Measurements from ENCODE around the gene MAML2. TPM values are rescaled to one million over a fixed set of nuclear protein-coding genes. Genes with fewer than 3 reads are reported as not detected.

Gene MAML2
- total and polyA plus RNA-seq, 9 of the 15 experiments (the other 6 are each of a cell fraction or from before 2014, with no cell fraction given) = 0.79 to 6.8 (median 4.8) TPM

DNA sequence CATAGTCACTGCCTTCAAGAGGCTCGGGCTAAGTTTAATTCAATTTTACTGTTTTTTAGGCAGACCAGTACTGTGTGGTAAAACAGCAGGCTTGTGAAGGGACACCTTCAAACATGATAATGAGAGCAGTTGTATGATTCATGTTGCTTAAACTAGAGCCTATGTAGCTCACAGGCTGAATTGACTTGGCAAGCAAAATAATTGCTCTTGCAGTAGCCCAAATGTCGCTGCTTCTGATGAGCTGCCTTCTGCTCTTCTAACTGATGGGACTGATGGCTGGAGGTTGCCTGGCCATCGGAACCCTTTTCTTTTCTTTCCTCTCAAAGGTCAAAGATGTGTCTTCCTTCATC, 137.6 kb downstream of the MAML2 start:
- TF ChIP-seq ZNF174 (CRISPR knock-in tag; IDR thresholded peaks at IDR 0.05) (no peak), CHD4 (IDR thresholded peaks at IDR 0.05; ENCODE audit: insufficient read depth, insufficient replicate concordance, low read depth, low read length, poor library complexity, severe bottlenecking) (no peak), KLF16 (IDR thresholded peaks at IDR 0.05) (no peak)
- TF ChIP-seq, protein P1, sequence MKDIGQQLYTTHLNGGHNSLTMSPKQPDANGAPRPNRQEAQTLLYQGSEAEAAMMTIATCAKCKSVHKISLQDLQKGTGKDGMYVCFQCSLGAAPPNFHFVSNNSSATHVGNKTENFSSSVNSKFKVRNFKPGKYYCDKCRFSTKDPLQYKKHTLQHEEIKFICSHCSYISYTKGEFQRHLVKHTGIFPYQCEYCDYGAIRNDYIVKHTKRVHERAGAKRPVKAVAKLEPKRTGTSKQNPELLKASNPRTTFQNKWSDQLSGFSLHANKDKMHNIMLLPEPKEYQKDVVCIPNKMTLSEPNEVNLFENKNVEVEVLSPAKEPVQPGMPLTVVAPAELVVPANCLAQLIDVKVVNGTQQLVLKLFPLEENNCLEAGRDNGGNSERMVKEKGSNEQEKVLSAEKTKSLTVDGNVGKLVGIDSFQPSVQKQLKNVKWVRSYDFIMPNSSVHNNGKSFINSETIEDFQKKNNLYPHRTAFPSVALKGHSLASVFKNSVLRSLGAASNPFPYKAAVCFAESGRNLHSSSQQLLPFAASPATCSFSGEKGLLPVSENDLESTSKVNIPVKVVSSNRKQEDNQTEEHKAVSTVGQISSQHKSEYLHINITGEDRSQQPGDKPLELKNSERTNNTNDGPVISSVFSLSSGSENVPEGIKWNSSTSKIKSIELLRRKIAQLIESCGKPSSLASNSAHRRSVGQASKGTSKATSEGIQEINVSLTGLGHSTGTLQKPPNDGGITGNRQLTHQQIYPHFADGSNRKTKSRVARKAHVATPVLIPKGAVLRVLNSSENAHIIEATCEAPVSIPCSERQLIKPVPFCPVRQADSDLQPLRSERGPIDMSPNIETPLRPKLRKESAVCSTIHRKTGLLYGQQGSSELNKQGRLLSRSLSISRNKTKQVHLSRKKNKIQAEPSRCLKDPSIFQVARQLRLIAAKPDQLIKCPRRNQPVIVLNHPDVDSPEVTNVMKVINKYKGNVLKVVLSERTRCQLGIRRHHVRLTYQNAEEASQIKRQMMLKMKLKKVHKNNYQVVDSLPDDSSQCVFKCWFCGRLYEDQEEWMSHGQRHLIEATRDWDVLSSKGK (CRISPR knock-in tag; IDR thresholded peaks at IDR 0.05) = no peak
- TF ChIP-seq, protein P2, sequence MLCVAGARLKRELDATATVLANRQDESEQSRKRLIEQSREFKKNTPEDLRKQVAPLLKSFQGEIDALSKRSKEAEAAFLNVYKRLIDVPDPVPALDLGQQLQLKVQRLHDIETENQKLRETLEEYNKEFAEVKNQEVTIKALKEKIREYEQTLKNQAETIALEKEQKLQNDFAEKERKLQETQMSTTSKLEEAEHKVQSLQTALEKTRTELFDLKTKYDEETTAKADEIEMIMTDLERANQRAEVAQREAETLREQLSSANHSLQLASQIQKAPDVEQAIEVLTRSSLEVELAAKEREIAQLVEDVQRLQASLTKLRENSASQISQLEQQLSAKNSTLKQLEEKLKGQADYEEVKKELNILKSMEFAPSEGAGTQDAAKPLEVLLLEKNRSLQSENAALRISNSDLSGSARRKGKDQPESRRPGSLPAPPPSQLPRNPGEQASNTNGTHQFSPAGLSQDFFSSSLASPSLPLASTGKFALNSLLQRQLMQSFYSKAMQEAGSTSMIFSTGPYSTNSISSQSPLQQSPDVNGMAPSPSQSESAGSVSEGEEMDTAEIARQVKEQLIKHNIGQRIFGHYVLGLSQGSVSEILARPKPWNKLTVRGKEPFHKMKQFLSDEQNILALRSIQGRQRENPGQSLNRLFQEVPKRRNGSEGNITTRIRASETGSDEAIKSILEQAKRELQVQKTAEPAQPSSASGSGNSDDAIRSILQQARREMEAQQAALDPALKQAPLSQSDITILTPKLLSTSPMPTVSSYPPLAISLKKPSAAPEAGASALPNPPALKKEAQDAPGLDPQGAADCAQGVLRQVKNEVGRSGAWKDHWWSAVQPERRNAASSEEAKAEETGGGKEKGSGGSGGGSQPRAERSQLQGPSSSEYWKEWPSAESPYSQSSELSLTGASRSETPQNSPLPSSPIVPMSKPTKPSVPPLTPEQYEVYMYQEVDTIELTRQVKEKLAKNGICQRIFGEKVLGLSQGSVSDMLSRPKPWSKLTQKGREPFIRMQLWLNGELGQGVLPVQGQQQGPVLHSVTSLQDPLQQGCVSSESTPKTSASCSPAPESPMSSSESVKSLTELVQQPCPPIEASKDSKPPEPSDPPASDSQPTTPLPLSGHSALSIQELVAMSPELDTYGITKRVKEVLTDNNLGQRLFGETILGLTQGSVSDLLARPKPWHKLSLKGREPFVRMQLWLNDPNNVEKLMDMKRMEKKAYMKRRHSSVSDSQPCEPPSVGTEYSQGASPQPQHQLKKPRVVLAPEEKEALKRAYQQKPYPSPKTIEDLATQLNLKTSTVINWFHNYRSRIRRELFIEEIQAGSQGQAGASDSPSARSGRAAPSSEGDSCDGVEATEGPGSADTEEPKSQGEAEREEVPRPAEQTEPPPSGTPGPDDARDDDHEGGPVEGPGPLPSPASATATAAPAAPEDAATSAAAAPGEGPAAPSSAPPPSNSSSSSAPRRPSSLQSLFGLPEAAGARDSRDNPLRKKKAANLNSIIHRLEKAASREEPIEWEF (CRISPR knock-in tag; IDR thresholded peaks at IDR 0.05) = no peak
- DNase-seq (ENCODE audit: extremely low read depth in 1 of 4, low spot score in 3 of 4) (no peak), FAIRE-seq (no peak), ATAC-seq (no peak)
- no peaks in the 10 kb centered on the region for H3K9me3 ChIP-seq (replicated peaks; ENCODE audit: control insufficient read depth, insufficient read depth, low read depth, low read length)
- no peaks in the 10 kb centered on the region for H3K27me3 ChIP-seq (ENCODE audit: control insufficient read depth in 2 of 2, insufficient read depth in 2 of 2, low read length in 2 of 2)
- H3K9me1 ChIP-seq (ENCODE audit: control insufficient read depth, insufficient read depth, low read length) = no peaks in the 10 kb centered on the region
- H3K36me3 ChIP-seq (ENCODE audit: control insufficient read depth, insufficient read depth, low read length) = no peaks in the 10 kb centered on the region
- intact Hi-C loops (cut with micrococcal nuclease) = no loop called here
- no peak overlapping the region for H3K9ac ChIP-seq (ENCODE audit: insufficient read depth in 1 of 2, low read depth in 2 of 2, low read length in 2 of 2)
- H3K27ac ChIP-seq (ENCODE audit: extremely low read depth, low read depth, low read length) = no peak overlapping the region
- POLR2A ChIA-PET = no interaction called here
- in situ Hi-C loops (cut with MboI) = no loop called here
- CTCF ChIA-PET (ENCODE audit: low intra/inter-chr PET ratio) = no interaction called here
- no peaks in the 10 kb centered on the region for H3K79me2 ChIP-seq (ENCODE audit: control insufficient read depth, insufficient read depth, low read length)
- no peaks in the 10 kb centered on the region for H4K20me1 ChIP-seq (replicated peaks; ENCODE audit: control insufficient read depth, insufficient read depth, low read length)
- 76% methylated on average over 3 of the region's 3 CpGs for WGBS (ENCODE audit: insufficient coverage, low coverage, missing lambda C conversion rate)
- no peak overlapping the region for H2AFZ ChIP-seq (ENCODE audit: low read depth, low read length)
- no peak overlapping the region for H3K4me2 ChIP-seq (ENCODE audit: insufficient read depth, low read length)
- H3K4me1 ChIP-seq (replicated peaks in 1 of 2; ENCODE audit: control insufficient read depth in 2 of 2, insufficient read depth in 2 of 2, low read length in 2 of 2) = no peaks in the 10 kb centered on the region; a peak in 1 of 5 replicates
- BruUV-seq (replicated peaks) = no TSS peak
- no peak overlapping the region for H3K4me3 ChIP-seq

All from K562 (cell line).